Gastroesophageal sphincter (tissue), 3 donors: Measurements from ENCODE around the gene C1GALT1.

Experiments
- CTCF ChIP-seq, 4 experiments: fragments of 200-600 bp in 2 of 4; fragments of 450-650 bp in 2 of 4; sonication (generic) in 1 of 4; IDR thresholded peaks; one replicate each; pipeline ENCODE4 v1.5.1; 2017 to 2019; ENCODE audit warnings: antibody characterized with exemption in 4 of 4, mild to moderate bottlenecking in 2 of 4, moderate library complexity in 2 of 4
- EP300 ChIP-seq: sonication (generic); formaldehyde crosslinking; IDR thresholded peaks from one replicate; pipeline ENCODE4 v1.6.1; 2017; ENCODE audit warnings: antibody characterized with exemption, mild to moderate bottlenecking
- POLR2AphosphoS5 ChIP-seq: sonication (generic); formaldehyde crosslinking; IDR thresholded peaks from one replicate; pipeline ENCODE4 v1.6.1; 2017; ENCODE audit warnings: antibody characterized with exemption

- TF ChIP-seq EP300 (no peak), CTCF (IDR thresholded peaks at IDR 0.05) (no peak), POLR2AphosphoS5 (no peak)
Observed at GRCh38 chr7:7157177-7157886, 25.0 kb upstream of the C1GALT1 start.
